T-helper 2 cell treated with Interferon-gamma antibody and Interleukin-4, amounts not matched to agents 100 ng/mL and 5 ng/mL, for 36 hours (primary cell): ENCODE results near the gene KANK3. TPM values are rescaled to one million over a fixed set of nuclear protein-coding genes. Genes with fewer than 3 reads are reported as not detected.

ENCODE experiments used
- intact Hi-C: fragments of 100-400 bp; cut with micrococcal nuclease; formaldehyde crosslinking; loops from one replicate; pipeline ENCODE4 v1.15.1; 2023
- total RNA-seq: library from RNA; stranded (reverse); gene quantifications from 2 replicates; pipeline ENCODE4 v1.2.3, GENCODE V29; 2022

Gene KANK3
- total RNA-seq, 1 donor from 2014 or later = 1.5 TPM

- intact Hi-C loops = no loop called here
These were observed 2.5 kb downstream of the KANK3 start for GRCh38 chr19:8340341-8341096.

GRCh38 chr19:8338835-8339234 is 4.2 kb downstream of the KANK3 start:
- intact Hi-C loops = no loop called here

GRCh38 chr19:8337728-8338127 is 5.3 kb downstream of the KANK3 start:
- intact Hi-C loops = no loop called here

- intact Hi-C loops = no loop called here
These were observed 6.4 kb downstream of the KANK3 start for GRCh38 chr19:8336660-8337059.

GRCh38 chr19:8336072-8336569 is 6.9 kb downstream of the KANK3 start:
- intact Hi-C loops = no loop called here

- intact Hi-C loops = no loop called here
These were observed 7.6 kb downstream of the KANK3 start for GRCh38 chr19:8335343-8336071.

- intact Hi-C loops = no loop called here
These were observed 8.4 kb downstream of the KANK3 start for GRCh38 chr19:8334458-8335342.

- intact Hi-C loops = no loop called here
These were observed 9.2 kb downstream of the KANK3 start for GRCh38 chr19:8333767-8334457.

GRCh38 chr19:8332976-8333766 is 9.9 kb downstream of the KANK3 start:
- intact Hi-C loops = no loop called here

- intact Hi-C loops = no loop called here
These were observed 11.7 kb downstream of the KANK3 start for GRCh38 chr19:8331263-8331845.

- intact Hi-C loops = no loop called here
These were observed 13.1 kb downstream of the KANK3 start for GRCh38 chr19:8329996-8330395.

GRCh38 chr19:8325454-8325853 is 17.6 kb downstream of the KANK3 start:
- intact Hi-C loops = no loop called here

GRCh38 chr19:8324186-8325050 is 18.6 kb downstream of the KANK3 start:
- intact Hi-C loops = loop anchor here (5.0 kb wide), 1 partner anchor 57 kb away; no protein-coding TSS in a partner anchor

GRCh38 chr19:8323781-8324185 is 19.3 kb downstream of the KANK3 start:
- intact Hi-C loops = loop anchor here (5.0 kb wide), 1 partner anchor 56 kb away; no protein-coding TSS in a partner anchor

- intact Hi-C loops = loop anchor here (5.0 kb wide), 1 partner anchor 55 kb away; no protein-coding TSS in a partner anchor
These were observed 20.4 kb downstream of the KANK3 start for GRCh38 chr19:8322638-8322997.

GRCh38 chr19:8321986-8322637 is 20.9 kb downstream of the KANK3 start:
- intact Hi-C loops = loop anchor here (1.0 to 5.0 kb wide), 4 partner anchors 14 to 379 kb away; partner anchors contain the start of genes CD320, RAB11B and TIMM44

GRCh38 chr19:8321067-8321985 is 21.7 kb downstream of the KANK3 start, which contains the start of the genes NDUFA7 and RPS28:
TSS of gene NDUFA7 (minus strand) at chr19:8321375. CDS start at chr19:8321358, 17 bp downstream.
TSS of gene RPS28 (plus strand) at chr19:8321496. CDS start at chr19:8321531, 35 bp downstream.
- intact Hi-C loops = loop anchor here (1.0 to 5.0 kb wide), 4 partner anchors 13 to 379 kb away; partner anchors contain the start of genes CD320, RAB11B and TIMM44
